NCI-H226 (cell line): ENCODE results near the gene NUP210.

Experiments used
- DNase-seq: peaks from one replicate; pipeline ENCODE4 v3.0.0-alpha.2; 2015

Gene NUP210

GRCh38 chr3:13269711-13270378, 150.3 kb downstream of the NUP210 start:
- DNase-seq = no peak

GRCh38 chr3:13268961-13269441, 151.1 kb downstream of the NUP210 start:
- no peak for DNase-seq

DNA sequence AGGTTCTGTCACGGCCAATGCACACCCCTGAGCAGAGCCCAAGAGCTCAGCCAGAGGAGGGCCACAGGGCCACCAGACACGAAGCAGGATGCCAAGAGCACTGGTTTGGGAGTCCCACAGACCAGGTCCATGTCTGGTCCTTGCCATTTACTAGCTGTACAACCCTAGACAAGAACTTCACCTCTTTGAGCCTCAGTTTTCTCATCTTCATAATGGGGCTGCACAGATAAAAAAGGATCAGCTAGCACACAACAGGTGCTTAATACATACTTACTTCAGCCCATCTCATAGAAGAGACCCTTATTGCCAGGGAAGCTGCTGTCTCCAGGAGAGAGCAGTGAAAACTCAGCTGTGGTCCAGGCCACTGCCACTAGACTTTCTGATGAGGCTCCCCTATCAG, 152.0 kb downstream of the NUP210 start:
- DNase-seq = no peak

GRCh38 chr3:13266651-13267362, 153.3 kb downstream of the NUP210 start:
- no peak for DNase-seq
